GM19324 (cell line): Measurements from ENCODE around the gene TAS2R31.
"Not testable (repeated sequence)": the region's sequence is repeated elsewhere in the genome, so short reads cannot be mapped to it uniquely, and the experiment has no call there.

Experiments
- ATAC-seq: cut with Tn5 transposase; IDR thresholded peaks from one replicate; pipeline ENCODE4 v1.9.1; 2021; ENCODE audit warnings: mild to moderate bottlenecking, moderate library complexity; ENCODE audit not compliant: unreplicated experiment, low FRiP score

TAS2R31 gene, protein sequence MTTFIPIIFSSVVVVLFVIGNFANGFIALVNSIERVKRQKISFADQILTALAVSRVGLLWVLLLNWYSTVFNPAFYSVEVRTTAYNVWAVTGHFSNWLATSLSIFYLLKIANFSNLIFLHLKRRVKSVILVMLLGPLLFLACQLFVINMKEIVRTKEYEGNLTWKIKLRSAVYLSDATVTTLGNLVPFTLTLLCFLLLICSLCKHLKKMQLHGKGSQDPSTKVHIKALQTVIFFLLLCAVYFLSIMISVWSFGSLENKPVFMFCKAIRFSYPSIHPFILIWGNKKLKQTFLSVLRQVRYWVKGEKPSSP

DNA sequence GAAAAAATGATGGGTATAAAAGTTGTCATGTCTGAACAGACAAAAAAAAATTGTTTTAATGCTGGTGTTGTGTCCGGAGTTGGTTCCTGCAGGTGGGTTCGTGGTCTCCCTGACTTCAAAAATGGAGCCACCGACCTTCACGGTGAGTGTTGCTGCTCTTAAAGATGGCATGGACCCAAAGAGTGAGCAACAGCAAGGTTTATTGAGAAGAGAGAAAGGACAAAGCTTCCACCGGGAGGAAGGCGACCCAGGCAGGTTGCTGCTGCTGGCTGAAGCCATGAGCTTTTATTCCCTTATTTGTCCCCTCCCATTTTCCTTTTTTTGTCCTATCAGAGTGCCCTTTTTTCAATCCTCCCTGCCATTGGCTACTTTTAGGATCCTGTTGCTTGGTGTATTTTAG is at the start of gene TAS2R31:
TAS2R31 (minus strand) TSS at position 101 of the 400 bp plus-strand sequence; CDS start at position 29, 72 bp downstream.
- ATAC-seq: no peak

DNA sequence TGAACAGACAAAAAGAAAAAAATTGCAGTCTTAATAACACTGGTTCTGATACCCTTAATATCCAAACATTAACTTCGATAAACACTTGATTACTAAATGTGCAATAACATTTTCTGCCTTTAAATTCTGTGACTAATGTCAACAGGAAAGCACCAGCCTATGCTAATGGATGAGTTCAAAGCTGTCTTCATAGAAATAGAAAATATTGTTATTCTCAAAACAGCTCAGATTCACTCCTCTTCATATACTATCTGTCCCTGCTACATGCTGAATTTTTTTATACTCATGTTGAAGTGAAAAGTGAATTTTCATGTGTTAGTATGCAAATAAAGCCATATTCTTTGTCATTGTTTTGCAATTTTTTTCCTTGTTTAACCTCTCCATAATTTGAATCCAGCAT is 47.0 kb upstream of the TAS2R31 start:
- no peak for ATAC-seq

DNA sequence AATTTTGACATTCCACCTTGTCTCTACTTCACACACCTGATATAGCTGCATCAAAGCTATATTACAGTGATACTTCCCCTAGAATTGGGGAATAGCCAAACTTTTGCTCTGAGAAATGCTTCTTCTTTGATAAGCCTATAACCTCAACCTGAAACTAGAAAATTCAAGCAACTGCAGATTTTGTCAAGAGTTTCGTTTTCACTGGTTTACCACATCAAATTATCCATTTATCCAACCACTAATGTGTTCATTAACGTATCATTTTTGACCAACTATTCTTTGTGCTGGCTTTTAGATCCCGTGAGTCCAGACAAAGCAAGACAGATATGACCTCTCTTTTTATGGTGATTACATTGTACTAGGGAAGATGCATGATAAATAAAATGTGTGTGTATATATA is 44.4 kb upstream of the TAS2R31 start:
- ATAC-seq: no peak

DNA sequence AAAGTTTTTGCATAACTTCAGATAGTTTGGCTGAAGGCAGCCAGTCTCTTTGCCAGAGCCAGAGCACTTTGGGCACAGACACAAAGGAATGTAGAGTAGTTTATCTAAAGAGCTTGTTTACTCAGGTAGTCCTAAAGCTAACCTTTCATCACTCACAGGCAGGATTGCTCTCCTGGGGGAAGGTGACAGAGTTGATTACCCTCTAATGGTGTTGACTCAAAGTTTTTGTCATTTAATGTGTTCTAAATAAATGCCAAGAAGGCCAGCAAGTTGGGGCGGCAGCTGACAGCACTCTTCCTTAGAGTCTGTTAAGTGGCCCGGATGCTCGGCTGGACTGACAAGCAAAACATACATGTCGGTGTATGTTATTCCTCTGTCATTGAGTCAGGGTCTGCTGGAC is 40.2 kb upstream of the TAS2R31 start:
- no peak for ATAC-seq

DNA sequence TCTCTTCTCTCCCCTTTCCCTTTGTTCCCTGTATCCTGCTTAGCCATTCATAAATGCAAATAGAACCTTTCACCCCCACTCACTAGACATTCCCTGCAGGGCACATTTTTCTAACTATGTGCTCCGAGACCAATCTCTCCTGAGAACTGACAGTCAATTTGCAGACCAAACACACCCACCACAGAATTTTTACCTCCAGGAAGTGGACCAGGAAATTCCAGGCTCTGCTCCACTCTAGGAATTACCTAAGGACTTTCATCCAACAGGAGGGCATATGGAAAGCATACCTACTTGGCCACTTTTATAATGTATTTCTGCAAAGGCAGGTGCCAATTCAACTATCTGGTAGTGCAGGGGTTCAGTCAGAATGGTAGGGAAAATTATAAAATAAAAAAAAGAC is 39.8 kb upstream of the TAS2R31 start:
- no peak for ATAC-seq

DNA sequence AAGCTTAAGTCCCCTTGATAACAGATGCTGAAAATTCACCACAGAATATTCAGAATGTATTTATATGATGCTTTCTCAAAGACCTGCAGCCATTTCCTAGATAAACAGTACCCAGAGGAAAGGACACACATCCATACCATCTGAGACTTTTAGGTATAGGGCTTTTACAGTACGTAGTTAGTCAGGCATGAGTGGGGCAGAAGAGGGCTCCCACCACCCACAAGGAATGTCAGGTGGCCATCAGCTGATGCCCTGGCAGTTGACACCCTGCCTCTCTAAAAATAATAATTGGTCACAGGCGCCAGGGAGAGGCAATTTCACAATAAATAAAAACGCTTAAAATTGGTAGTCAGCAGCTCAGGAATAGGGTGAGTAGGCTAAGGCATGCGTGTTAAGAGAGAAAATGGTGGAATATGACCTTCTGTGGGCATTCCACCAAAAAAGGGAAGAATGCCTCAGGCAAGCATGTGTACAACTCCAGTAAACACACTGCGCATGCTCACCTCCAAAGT is 38.7 kb upstream of the TAS2R31 start:
- ATAC-seq: no peak

DNA sequence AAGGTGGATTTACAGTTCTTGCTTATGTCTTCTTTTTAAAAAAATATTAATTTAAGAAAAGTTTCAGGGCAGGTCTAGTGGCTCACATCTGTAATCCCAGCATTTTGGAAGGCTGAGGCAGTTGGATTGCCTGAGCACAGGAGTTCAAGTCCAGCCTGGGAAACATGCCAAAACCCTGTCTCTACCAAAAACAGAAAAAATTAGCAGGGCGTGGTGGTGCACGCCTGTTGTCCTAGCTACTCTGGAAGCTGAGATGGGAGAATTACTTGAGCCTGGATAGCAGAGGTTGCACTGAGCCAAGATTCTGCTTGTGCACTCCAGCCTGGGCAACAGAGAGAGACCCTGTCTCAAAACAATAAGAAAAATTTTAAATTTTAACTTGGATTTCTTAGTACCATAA is 36.3 kb upstream of the TAS2R31 start:
- no peak for ATAC-seq

DNA sequence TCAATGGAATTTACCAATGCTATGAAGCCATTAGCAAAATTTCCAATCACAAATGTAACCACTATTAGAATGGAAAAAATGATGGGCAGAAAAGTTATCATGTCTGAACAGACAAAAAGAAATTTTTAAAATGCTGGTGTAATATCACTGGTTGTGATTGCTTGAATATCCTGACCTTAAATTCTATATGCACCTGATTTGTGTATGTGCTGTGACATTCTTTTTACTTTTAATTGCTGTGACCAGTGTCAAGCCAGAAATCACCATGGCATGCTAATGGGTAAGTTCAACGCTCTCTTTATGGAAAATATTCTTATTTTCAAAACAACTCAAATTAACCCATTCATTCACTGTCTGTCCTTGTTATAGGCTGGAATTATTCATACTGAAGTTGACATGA is 31.0 kb upstream of the TAS2R31 start, which contains the start of gene TAS2R46:
TAS2R46 (minus strand) TSS at position 101 of the 400 bp plus-strand sequence; CDS start at position 101, 0 bp downstream.
- not testable (repeated sequence) for ATAC-seq

DNA sequence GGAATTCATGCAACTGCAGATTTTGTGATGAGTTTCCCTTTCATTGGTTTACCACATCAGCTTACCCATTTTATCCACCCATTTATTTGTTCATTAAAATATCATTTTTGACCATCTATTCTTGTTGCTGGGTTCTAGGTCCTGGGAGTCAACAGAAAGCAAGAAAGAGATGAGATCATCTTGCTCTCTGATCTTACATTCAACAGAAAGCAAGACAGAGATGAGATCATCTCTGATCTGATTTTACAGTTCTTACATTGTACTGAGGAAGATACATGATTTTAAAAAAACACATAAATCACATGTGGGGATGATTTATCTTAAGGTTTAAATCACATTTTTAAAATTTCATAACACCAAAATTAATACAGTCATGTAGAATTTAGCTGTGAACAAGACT is 28.6 kb upstream of the TAS2R31 start:
- no peak for ATAC-seq

DNA sequence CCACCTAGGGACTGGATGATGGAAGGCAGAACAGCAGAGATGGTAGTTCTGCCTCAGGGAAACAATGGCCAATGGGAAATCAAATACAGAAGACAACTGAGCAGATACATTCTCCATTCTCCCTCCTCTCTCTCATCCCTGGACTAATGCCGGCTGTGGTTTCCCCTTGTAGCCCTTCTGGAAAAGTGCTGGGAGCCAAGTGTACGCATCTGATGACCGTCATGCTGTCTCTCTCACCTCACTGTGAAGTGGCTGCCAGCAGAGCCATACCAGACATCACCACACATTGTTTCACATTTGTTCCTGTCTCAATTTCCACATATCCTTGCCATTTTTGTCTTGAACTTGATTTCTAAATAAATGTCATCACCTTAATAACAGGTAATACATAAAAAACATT is 27.8 kb upstream of the TAS2R31 start:
- ATAC-seq: no peak

DNA sequence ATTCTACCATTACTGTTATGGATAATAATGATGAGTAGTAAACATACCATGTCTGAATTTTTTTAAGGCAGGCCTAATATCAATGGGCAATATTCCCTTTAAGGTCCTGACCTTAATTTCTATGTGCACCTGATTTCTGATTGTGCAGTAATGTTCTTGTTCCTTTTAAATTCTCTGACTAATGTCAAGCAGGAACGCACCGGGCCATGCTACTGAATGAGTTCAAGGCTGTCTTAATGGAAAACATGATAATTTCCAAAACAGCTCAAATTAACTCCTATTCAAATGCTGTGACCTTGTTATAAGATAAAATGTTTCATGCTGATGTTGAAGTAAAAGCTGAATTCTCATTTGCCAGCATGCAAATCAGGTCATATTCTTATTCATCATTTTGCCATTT is 24.1 kb upstream of the TAS2R31 start:
- no peak for ATAC-seq

DNA sequence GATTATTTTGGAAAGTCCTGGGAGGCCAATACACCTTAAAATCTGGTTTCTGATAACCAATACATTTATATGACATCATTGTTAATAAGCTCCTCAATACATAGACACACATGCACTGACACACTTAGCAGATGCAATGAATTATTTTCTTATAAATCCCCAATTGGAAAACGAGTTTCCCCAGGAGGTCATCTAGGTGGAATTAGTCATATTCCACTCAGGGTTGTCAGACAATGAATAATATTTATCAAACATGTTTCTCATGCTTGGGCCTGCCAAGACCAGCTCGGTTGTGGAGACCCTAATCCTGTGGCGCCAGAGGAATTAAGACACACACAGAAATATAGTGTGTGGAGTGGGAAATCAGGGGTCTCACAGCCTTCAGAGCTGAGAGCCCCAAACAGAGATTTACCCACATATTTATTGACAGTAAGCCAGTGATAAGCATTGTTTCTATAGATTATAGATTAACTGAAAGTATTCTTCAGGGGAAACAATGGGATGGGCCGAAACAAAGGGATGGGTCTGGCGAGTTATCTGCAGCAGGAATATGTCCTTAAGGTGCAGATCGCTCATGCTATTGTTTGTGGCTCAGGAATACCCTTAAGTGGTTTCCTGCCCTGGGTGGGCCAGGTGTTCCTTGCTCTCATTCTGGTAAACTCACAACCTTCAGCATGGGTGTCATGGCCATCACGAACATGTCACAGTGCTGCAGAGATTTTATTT is 18.8 kb upstream of the TAS2R31 start:
- not testable (repeated sequence) for ATAC-seq

DNA sequence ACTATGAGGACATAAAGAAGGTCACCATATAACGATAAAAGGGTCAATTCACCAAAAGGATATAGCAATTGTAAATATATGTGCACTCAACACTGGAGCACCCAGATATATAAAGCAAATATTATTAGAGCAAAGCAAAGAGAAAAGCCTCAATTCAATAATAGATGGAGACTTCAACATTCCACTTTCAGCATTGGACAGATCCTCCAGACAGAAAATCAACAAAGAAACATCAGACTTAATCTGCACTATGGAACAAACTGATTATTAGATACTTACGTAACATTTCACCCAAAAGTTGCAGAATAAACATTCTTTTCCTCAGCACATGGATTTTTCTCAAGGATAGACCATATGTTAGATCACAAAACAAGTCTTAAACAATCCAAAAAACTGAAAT is 10.2 kb upstream of the TAS2R31 start:
- ATAC-seq: not testable (repeated sequence)

DNA sequence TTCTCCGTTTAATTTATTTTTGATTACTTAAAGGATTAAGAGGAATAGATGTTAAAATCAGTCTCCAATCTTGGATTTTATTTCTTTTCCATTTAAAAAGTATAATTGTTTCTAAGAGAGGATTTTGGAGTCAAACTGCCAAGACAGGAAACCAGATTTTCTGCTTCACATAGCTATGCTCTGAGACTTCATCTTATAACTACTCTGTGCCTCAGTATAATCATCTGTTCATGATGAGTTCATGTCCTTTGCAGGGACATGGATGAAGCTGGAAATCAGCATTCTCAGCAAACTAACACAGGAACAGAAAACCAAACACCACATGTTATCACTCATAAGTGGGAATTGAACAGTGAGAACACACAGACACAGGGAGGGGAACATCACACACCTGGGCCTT is 9.0 kb upstream of the TAS2R31 start:
- no peak for ATAC-seq

DNA sequence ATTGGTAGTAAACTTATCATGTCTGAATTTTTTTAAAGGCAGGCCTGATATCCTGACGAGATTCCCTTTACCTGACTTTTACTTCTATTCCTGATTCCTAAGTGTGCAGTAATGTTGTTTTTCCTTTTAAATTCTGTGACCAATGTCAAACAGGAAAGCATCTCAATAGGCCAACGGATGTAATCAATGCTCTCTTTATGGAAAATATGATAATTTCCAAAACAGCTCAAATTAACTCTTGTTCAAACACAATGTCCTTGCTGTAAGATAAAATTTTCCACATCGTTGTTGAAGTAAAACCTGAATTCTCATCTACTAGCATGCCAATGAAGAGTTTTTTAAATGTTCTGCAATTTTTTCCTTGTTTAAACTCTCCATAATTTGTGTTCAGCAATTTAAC is 8.0 kb upstream of the TAS2R31 start:
- ATAC-seq: no peak

DNA sequence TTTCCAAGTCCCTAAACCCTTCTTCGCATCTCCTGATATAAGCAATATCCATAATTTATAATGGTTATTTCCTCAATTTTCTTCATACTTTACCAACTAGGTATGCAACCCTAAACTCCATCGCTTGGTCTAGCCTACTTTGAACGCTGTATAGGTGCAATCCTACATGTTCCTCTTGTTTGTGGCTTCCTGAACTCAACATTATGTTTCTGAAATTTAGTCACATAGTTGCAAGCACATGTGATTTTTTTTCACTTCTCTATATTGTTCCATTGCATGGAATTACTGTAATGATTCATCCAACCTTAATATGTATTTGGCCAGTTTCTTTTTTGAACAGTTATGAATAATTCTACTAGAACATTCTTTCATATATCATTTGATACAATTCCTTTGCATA is 2.8 kb upstream of the TAS2R31 start:
- ATAC-seq: not testable (repeated sequence)

DNA sequence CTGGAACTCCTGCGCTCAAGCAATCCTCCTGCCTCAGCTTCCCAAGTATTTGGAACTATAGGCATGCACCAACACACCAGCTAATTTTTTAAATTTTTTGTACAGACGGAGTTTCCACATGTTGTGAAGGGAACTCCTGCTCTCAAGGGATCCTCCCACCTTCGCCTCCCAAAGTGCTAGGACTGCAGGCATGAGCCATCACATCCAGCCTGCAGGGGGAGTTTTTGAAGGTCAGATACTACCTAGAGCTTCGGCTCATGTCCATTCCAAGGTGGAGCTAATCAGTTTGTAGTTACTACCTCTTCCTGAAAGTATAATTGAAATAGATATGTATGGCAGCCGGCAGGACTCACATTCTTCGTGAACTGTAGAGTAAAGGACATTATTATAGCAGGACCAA is 5.1 kb downstream of the TAS2R31 start:
- no peak for ATAC-seq

DNA sequence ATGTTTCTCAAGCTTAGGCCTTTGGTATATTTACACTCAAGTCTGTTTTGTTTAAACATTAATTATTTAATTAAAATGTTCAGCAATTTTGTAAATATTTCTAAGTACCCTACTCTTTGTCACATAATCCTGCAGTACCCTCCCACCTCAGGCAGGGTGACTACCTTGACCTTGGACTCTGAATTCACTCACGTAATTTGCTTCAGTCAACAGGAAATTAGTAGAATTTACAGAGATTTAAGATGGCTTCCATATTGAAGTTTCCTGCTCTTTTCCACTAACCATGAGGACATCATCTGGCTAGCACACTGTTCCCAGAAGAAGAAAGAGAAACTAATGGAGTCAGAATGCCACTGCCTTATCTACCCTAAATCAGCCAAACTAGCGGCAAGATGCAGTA is 7.8 kb downstream of the TAS2R31 start:
- ATAC-seq: no peak

DNA sequence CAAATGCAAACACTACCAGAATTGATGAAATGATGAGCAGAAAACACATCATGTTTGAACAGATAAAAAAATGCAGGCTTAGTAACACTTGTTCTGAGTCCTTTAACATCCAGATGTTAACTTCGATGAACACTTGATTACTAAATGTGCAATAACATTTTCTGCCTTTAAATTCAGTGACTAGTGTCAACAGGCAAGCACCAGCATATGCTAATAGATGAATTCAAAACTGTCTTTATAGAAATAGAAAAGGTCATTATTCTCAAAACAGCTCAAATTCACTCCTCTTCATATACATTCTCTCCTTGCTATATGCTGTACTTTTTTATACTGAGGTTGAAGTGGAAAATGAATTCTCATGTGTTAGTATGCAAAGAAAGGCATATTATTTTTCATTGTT is 8.7 kb downstream of the TAS2R31 start, which contains the start of gene TAS2R19:
TAS2R19 (minus strand) TSS at position 101 of the 400 bp plus-strand sequence; CDS start at position 52, 49 bp downstream.
- ATAC-seq: no peak

DNA sequence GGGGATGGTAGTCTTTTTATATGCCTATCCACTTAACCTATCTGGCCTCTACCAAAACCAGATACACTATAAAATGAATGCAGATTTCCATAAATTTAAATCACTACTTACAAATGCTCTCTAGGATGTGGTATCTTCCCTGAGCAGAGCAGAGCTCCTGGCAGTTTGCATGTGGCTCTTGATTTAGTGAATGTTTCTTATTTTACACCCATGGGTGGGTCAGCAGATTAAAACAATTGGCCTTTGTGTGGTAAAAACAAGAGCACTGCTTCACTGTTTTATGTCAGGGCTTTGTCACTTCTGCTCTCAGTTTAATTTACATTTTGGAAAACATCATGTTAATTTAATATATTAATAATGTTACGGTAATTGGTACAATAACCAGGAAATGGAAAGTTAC is 14.3 kb downstream of the TAS2R31 start:
- no peak for ATAC-seq

DNA sequence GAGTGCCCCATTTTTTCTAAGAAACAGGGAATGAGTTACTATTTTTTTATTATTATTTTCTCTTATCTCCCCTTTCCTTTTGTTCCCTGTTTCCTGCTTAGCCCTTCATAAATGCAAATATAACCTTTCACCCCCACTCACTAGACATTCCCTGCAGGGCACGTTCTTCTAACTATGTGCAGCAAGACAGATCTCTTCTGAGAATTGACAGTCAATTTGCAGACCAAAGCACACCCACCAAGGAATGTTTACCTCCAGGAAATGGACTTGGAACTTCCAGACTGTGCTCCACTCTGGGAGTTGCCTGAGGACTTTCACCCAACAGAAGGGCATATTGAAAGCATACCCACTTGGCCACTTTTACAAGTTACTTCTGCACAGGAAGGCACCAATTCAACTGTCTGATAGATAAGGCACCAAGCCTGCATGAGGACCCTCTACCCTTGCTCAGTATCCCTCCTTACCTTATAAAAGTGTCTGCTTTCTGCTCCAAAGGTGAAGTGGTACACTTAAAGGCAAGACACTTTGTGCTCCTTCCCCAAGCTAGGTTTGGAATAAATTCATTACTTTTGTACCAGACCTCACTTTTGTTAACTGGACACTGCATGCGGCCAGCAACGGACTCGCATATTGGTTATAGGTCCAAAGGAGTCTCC is 15.3 kb downstream of the TAS2R31 start:
- no peak for ATAC-seq
